ENCODE results near the gene RECQL5.
"Not testable (repeated sequence)": the region's sequence is repeated elsewhere in the genome, so short reads cannot be mapped to it uniquely, and the experiment has no call there.

RECQL5 gene

DNA sequence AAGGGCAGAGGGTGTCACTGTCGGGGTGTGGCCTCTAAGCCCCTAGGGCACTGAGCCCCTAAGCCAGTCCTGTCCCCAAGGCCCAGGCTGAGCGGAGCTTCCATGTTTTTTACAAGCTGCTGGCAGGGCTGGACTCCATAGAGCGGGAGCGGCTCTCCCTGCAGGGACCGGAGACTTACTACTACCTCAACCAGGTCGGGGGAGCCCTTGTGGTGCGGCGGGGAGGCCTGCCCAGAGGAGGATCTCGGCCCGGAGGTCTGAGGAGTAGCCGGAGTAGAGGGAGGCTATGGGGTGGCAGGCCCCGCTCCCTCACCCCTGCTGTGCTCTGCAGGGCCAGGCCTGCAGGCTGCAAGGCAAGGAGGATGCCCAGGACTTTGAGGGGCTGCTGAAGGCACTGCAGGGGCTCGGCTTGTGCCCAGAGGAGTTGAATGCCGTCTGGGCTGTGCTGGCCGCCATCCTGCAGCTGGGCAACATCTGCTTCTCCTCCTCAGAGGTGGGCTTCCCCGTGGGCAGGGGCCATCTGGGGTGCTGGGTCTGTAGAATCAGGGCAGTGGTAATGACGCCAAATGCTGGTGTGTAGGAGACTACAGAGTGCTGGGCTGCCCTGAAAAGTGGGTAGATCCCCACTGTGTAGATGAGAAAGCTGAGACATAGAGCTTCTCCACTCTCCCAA, 74.5 kb downstream of the RECQL5 start:
- DNase-seq (ENCODE audit: low spot score), result no peak

DNA sequence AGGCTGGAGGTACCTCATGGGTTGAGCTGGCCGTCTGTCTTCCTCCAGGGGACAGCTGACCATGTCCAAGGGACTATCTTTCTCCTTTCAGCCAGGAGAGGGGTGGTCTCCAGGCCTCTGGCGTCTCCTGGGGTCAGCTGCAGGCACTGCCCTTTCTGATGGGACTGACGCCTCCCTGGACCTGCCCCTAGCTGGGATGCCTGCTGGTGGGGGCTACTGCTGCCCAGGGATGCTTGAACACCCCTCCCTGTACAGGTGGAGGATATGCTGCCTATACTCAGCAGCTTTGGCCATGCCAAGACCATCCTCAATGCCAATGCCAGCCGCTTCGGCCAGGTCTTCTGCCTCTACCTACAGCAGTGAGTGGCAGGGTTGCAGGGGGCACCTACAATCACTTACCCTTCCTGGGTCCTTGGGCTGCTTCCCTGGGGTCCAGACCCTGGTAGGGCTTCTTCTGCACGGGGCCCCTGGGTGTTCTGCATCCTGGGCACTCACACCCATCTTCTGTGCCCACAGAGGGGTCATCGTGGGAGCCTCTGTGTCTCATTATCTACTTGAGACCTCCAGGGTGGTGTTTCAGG, 75.1 kb downstream of the RECQL5 start:
- no peak for DNase-seq (ENCODE audit: low spot score)

DNA sequence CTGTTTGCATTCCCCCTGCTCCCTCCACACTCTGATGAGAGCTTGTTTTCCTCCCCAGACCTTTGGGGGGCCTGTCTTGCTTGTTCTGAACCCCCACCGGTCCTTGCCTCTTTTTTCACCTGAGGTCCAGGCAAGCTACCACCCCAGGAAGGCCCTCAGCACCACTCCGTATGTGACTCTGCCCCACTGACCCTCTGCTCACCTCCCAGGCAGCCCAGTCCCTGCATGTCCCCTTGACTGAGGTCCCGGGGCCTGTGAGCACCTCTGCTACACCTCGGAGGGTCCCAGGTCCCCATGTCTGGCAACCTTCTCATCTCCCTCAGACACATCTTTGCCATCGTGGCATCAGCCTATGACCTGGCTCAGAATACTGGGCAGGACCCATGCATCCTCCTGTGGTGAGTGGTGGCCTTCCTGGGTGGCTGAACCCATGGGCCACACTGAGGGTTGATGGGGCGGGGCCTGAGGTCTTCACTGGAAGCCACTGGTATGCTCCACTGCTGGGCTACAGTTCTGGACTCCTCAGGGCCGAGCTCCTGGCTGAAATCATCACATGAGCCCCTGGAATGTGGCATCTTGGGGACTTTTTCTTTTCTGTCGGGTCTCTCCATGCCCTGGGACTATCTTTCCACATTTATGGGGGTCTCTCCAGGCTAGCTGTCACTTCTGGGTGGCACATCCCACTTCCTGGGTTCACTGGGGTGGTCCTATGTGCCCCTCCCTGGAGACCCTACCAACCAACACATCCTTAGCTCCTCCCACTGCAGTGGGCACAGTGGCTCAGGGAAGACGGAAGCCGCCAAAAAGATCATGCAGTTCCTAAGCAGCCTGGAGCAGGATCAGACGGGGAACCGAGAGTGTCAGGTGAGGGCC, 75.9 kb downstream of the RECQL5 start:
- no peak for DNase-seq (ENCODE audit: low spot score)

DNA sequence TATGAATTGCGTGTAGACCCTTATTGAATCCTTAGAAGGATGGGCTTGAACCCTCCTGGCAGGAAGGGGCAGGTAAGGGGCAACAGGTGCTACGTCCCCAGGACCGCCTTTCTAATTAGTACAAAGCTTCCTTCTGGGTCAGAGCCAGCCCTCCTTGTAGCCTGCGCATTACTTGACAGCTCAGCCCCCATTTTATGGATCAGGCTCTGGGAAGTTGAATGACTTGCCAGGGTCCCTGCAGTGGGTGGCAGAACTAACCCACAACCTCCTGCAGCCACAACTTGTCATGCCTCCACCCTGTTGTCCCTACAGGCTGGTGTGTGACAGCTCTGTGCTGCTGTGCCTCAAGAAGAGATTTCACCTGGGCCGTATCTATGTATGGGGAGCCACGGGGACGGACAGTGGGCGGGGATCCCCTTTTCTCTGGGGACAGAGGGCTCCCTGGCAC, 76.6 kb downstream of the RECQL5 start:
- DNase-seq (ENCODE audit: low spot score), result no peak

DNA sequence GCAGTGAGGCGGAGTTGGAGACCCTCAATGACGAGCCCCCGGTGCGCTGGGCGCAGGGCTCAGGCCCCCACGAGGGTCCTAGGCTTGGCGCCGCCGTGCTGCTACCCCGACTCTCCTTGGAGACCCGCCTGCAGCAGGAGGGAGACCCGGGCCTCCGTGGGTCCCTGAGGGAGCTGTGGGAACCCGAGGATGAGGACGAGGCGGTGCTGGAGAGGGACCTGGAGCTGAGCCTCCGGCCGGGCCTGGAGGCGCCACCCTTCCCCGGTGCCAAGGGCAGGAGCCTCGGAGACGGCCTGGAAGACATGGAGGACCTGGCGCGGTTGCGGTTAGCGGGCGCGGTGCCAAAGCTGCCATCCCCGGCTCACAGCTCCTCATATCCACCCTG, 77.0 kb downstream of the RECQL5 start:
- DNase-seq (ENCODE audit: low spot score), result no peak

DNA sequence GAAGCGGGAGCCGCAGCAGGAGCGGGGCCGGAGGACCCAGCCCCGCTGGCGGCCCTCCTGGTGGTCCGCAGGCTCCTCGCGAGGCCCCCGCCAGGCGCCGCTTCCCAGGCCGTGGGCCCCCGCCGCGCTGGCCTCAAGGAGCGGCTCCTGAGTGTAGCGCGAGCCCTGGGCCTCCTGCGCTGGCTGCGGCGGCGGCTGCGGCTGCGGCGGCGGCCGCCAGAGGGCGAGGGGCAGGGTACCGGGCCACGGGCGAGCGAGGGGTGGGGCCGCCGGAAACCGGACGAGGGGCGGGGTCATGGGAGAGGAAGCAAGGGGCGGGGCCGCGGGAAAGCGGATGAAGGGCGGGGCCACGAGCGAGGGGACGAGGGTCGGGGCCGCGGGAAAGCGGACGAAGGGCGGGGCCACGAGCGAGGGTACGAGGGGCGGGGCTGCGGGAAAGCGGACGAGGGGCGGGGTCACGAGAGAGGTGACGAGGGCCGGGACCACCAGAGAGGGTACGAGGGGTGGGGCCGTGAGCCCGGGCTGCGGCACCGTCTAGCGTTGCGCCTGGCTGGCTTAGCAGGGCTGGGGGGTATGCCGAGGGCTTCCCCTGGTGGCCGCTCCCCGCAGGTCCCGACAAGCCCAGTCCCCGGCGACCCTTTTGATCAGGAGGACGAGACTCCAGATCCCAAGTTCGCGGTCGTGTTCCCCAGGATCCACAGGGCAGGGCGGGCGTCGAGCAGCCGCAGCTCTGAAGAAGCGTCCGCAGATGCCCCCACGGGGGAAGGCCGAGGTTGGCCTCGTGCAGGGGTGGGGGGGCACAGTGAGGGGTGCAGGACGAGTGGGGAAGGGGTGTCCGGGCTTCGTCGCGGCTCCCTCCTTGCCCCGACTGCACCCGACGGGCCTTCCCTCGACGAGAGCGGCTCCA, 77.7 kb downstream of the RECQL5 start:
- DNase-seq (ENCODE audit: low spot score), result peak; percentile 100

DNA sequence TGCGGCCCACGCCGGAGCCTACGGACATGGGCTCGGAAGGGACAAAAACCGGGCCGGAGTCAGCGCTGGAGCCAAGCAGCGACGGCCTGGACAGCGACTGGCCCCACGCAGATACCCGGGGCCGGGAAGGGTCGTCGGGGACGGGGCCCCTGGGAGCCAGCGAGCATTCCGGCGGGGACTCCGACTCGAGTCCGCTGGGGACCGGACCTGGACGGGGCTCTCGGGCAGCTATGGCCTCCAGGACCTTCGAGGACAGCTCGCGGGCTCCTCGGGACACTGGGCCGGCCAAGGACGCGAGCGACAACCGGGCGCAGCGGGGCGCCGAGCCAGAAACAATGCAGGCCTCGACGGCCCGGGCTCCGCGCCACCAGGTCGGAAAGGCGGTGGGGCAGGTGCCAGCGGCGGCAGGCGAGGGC, 78.3 kb downstream of the RECQL5 start:
- DNase-seq (ENCODE audit: low spot score), result no peak

DNA sequence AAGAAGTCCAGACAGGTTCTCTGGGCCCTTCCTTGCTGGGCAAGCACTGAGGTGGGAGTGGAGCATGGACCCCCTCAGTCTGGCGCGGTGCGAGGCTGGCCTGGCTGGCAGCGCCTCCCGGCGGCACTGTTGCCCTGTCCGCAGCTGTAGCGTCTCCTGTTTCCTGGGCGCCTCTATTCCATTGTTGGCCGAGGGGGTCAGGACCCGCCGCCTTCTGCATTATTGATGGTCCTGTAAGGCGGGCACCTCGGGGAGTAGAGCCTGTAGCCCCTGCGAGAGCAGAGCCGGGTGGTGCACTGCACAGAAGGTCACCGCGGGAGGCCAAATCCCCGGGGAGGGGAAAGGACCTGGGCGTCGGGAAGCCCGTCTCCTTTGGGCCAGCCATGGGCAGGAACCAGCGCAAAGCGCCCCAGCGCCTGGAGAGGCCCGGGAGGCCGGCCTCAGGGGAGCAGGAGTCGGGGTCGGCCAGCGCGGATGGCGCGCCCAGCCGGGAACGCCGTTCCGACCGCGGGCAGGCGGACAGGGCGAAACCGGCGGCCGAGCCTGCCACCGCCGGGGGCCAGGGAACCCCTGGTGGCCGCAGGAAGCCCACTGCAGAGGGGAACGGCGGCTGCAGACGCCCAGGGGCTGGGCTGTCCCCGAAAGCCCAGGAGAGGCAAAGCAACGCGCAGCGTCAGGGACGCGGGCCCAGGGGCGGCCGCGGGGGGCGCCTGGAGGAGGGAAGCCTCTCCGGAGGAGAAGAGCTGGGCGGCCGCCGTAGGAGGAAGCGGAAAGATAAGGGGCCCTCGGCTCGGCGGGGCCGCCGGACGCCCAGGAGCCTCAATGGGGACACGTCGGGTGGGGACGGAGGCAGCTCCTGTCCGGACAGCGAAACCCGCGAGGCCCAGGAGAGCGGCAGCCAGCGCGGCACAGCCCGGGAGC, 79.0 kb downstream of the RECQL5 start, which contains the start of gene MYO15B:
MYO15B (plus strand) TSS at position 126 of the 921 bp plus-strand sequence; CDS start at position 384, 258 bp downstream.
- no peak for DNase-seq (ENCODE audit: low spot score)

DNA sequence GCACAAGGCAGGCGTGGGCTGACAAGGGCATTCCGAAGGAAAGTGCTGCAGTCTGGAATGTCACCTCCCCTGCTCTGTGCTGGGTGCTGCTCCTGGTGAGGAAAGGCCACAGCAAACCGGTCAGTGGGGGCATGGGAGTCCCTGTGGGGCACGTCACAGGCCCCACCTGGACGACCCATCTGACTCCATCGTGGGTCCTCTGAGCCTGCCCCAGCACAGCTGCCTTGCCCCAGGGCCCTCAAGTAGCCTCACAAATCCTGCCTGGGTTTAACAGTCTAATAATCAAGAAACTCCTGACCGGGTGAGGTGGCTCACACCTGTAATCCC, 82.1 kb downstream of the RECQL5 start:
- no peak for DNase-seq (ENCODE audit: low spot score)

DNA sequence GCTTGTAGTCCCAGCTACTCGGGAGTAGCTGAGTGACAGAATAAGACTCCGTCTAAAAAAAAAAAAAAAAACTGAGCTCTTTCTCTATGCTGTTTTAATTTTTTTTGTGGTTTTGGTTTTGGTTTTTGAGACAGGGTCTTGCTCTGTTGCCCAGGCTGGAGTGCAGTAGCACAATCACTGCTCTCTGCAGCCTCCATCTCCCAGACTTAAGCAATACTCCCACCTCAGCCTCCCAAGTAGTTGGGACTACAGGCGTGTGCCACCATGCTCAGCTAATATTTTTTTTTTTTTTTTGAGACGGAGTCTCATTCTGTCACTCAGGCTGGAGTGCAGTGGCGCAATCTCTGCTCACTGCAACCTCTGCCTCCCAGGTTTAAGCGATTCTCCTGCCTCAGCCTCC, 83.8 kb downstream of the RECQL5 start:
- DNase-seq (ENCODE audit: low spot score), result not testable (repeated sequence)

DNA sequence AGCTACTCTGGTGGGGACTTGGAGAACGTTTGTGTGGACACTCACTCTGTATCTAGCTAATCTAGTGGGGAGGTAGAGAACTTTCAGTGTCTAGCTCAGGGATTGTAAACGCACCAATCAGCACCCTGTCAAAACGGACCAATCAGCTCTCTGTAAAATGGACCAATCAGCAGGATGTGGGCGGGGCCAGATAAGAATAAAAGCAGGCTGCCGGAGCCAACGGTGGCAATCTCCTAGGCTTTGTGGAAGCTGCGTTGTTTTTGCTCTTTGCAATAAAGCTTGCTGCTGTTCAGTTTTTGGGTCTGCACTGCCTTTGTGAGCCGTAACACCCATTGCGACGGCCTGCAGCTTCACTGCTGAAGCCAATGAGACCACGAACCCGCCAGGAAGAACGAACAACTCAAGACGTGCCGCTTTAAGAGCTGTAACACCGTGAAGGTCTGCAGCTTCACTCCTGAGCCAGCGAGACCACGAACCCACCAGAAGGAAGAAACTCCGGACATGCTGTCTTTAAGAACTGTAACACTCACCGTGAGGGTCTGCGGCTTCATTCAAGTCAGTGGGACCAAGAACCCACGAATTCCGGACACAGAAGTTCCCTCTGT, 85.7 kb downstream of the RECQL5 start:
- DNase-seq (ENCODE audit: low spot score), result not testable (repeated sequence)
